NCI-H1417 (cell line): Measurements from ENCODE around the gene CYB5A.
A peak's percentile ranks its signal among the peaks of the same experiment; 100 is the strongest.

Source experiments
- DNase-seq, 3 experiments: peaks; one replicate each; lab custom pipeline; 2025; lab: John Stamatoyannopoulos, UW

CYB5A gene

GRCh38 chr18:74276609-74277008 is 15.2 kb downstream of the CYB5A start:
- no peak for DNase-seq

DNA sequence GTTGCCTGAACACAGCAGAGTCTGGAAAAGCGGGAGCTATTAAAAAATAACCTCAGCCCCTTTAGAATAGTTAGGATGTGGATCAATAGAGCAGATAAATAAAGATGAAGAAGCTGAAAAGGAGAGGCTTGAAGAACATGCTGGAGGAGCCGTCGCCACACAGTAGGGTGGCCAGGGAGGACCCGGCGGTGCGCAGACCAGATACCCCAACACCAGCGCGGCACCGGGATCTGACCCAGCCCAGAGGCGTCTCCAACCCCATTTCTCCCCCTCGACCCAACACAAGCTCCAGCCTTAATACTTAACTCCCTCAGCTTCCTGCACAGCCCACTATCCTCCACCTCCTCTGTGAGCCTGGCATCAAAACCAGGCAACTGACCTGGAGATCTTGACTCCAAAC is 16.0 kb downstream of the CYB5A start:
- DNase-seq = no peak

DNA sequence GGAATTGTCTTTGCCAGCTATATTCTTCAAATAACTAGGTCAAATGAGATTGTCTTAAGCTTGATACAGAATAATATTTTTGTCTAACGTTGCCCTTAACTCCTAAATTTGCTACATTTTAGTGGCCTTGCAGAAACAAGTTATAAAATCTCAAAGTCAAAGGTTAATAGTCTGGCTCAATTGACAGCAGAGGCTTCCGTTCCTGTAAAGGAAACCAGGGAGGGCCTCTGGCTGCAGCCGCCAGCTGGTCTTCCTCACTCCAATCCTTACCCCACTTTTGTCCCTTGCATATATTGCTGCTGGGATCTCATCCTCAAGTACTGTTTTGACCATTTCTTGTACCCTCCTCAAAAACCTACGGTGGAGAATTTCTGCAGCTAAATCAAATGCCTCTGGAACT is 17.1 kb downstream of the CYB5A start:
- DNase-seq = no peak

DNA sequence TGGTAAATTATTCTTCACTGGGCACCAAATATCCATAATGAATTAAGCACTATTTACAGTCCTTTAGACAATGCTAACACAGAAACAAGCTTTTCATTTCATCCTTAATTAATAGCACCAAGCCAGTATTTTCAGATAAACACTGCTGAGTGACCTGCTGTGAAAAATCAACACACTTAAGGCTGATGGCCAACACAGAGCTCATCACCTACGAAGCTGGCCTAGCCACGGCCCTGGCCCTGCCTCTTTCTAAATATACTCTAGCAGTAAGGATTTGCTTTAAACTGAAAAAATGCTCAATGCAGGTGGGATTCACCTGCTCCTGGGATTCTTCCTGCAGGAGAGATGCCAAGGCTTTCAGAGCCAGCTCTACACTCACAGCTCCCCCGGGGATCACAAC is 18.4 kb downstream of the CYB5A start:
- peak in 2 of 3 experiments; percentile 70 to 87 for DNase-seq

GRCh38 chr18:74271635-74272034 is 20.1 kb downstream of the CYB5A start:
- no peak for DNase-seq

- no peak for DNase-seq
These were observed 22.7 kb downstream of the CYB5A start for GRCh38 chr18:74268933-74269620.

DNA sequence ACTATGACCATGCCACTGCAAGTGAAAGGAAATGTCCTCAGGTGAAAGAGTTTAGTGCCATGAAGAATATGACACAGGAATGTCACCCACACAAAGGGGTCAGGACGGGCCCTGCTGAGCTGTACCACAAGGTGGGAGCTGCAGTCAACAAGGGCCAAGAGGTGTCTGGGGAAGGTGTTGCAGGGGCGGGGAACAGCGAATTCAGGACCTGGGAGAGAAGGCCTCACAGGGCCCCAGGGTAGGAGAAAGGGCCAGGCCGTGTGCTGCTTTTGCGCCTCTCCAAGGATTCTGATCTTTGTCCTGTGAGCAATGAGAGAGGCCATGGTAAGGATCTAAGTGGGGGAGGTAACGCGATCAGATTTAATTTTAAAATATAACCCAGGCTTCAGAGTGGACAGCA is 23.6 kb downstream of the CYB5A start:
- DNase-seq = no peak

GRCh38 chr18:74266161-74266560 is 25.6 kb downstream of the CYB5A start:
- no peak for DNase-seq

DNA sequence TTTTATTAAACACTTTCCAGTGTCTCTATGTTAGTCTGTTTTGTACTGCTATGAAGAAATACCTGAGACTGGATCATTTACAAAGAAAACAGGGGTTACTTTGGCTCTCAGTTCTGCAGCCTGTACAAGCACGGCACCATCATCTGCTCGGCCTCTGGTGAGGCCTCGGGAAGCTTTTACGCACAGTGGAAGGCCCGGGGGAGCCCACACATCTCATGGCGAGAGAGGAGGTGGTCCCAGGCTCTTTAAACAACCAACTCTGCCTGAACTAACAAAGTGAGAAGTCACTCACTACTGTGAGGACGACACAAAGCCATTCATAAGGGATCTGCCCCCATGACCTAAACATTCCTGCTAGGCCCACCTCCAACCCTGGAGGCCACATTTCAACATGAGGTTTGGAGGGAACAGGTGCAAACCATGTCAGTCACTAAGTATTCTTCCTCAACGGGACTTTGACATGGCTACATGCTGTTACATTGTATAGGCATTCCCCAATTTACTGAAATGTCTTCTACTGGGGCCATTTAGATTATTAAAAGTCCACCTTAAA is 26.1 kb downstream of the CYB5A start:
- no peak for DNase-seq

DNA sequence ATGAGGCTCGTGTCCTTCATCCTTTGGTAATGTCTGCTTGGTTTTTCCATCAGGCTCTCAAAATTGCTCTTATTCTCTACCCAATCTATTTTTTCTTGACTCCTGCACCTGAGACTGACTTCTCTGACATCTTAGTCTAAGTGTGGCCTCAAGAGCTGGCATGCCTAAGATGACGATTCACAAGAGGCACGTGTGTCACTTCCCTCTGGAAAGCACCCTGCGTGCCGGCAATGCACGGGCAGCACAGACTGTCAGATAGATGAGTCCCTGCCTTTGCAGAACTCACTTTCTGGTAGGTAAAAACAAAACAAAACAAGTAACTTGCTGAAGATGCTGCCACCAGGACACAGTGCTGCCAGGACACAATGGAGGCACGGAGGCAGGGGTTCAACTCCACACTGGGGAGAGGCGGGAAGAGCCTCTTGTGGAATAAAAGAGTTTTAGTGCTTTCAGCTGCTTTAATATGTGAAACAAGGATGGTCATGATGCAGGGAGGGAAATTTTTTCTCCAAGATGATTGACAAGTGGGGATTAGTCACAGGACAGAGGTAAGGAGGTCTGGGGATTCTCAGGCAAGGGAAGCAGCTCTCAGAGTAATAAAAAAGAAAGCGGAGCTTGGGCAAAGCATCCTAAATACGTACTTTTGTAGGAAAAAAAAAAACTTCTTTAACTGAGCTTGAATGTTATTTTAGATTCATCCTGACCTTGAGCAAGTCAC is 27.3 kb downstream of the CYB5A start:
- no peak for DNase-seq

GRCh38 chr18:74261053-74261713 is 30.6 kb downstream of the CYB5A start:
- no peak for DNase-seq

DNA sequence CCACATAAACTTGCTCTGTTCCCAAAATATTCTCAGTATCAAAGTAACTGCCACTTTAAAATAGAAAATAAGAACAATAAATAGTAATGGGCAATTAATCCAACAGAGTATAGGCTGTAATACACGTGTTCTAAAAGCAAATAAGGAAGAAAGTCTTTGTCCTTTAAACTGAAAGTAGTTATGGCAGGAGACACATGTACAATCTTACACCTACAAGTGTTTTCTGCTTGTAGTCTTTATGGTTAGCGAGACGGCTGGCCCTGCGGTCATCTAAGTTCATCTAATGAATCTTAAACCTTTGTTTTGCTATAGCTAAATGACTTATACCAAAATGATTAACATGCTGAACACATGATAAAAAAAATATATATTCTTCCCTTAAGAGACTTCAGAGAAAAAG is 32.4 kb downstream of the CYB5A start:
- DNase-seq = no peak

GRCh38 chr18:74257083-74257482 is 34.7 kb downstream of the CYB5A start:
- peak in 2 of 3 experiments; percentile 18 to 39 for DNase-seq

DNA sequence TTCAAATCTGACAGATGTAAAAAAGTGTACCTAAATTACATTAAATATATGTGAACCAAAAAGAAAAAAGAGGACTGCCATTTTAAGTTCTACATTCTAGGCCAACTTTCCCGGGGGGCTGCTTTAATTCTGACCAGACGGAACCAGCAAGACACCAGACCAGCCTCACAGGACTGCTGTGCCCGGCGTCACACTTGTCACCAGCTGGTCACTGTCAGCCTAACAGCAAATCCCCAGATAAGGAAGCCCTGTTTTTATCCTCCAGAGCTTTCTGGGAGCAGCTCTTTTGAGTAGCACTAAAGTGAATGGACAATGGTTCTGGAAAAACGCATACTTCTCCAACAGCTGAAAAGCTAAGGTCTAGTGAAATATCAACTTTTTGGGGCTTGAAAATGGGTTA is 35.6 kb downstream of the CYB5A start:
- no peak for DNase-seq

DNA sequence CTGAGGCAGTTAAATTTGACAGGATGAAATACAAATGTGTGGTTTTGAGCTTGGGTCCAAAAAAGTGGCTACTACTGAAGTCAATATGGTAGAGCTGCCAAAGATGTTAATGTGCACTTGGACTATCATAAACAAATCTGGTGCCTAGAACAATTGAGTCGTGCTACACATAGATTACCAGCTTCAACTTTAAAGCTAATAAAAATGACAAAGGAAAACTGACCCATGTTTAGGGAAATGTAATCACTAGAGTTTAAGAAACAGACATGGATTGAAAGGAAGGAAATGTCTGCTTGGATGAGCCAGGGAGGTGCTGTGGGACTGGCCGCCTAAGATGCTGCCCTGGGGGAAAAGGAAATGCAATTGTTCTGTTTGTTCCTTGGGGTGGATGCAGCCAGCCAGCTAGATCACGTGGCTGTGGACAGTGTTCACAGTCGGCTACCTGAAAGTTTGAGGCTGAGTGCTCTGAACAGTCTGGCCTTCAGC is 36.6 kb downstream of the CYB5A start:
- no peak for DNase-seq

DNA sequence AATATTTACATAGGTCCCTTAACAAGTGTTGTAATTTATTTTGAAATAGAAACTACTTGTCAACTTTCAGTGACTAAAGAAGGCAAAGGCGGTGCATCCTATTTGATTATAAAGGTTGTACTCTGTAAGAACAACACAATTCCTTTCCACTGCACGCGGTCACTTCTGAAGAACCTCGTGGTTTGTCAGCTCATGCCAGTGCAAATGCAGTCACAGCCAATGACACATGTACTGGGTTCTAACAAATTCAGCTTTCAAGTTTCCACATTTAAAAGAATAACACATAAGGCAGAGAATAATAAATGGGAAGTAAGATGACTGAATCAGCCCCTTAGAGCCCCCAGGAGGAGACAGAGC is 39.7 kb downstream of the CYB5A start:
- DNase-seq = no peak

DNA sequence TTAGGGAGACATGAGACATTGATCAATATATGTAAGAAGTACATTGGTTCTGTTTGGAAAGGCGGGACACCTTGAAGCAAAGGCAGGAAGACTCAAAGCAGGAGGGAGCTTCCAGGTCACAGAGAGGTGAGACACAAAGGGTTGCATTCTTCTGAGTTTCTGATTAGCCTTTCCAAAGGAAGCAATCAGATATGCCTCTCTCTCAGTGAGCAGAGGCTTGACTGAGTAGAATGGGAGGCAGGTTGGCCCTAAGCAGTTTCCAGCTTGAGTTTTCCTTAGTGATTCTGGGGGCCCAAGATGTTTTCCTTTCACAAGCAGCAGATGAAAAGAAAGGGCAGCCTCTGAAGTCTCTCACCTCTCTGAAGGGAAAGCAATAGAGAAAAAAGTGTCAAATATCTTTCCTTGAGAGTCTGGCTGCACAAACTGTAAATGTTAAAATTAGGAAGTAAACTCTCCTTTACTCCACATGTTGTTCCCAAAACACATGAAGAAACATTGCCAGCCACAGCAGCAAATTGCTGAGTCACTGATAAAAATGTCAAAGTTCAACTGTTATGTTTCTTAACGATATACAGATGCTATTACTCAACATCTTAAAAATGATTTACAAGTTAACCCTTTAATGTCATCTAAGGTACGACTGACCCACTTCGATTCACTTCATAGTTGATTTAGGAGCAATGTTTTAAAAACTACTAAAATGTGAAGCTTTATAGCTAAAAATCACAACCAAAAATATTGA is 40.3 kb downstream of the CYB5A start:
- no peak for DNase-seq

DNA sequence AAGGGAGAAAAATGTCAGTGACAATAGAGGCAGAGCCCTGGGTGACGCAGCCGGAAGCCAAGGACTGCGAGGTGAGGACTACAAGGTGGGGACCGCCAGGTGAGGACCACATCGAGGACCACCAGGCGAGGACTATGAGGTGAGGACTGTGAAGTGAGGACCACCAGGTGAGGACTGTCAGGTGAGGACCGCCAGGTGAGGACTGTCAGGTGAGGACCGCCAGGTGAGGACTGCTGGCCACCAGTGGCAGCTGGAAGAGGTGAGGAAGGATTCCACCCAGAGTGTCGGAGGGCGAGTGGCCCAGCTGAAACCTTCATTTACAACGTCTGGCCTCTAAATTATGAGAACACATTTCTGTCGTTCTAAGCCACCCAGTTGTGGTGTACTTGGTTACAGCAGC is 41.6 kb downstream of the CYB5A start:
- DNase-seq = no peak

DNA sequence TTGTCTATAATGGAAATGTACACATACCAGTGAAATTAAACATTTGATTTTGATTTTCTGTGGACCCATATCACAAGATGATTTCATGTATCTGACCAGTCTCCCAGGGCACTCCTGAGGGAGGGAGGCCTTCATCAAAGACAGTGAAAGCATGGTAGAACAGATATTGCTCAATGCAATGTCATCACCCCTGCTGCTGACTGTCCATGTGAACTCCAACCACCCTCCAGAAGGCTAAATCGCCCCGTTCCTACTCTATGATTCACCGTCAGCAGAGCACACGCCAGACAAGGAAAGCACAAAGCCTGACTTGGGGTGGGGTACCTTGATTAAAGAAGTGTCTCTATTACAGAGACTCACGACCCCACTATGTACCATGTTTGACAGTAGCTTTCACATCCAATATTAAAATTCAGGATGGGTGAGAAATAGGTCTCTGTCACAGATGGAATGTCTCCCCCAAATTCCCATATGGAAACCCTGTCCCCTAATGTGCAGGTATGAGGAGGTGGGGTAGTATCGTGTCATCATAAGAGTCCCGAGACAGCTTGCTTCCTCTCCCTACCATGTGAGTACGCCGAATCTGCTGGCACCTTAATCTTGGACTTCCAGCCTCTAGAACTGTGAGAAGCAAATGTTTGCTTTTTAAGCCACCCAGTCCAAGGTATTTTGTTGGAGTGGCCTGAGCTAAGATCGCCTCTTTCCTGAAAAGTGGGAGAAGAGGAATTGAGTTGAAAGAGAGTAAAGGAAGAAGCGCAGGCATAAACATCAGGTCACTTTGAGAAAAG is 42.4 kb downstream of the CYB5A start:
- DNase-seq = no peak

- no peak for DNase-seq
These were observed 43.2 kb downstream of the CYB5A start for GRCh38 chr18:74248595-74248994.

DNA sequence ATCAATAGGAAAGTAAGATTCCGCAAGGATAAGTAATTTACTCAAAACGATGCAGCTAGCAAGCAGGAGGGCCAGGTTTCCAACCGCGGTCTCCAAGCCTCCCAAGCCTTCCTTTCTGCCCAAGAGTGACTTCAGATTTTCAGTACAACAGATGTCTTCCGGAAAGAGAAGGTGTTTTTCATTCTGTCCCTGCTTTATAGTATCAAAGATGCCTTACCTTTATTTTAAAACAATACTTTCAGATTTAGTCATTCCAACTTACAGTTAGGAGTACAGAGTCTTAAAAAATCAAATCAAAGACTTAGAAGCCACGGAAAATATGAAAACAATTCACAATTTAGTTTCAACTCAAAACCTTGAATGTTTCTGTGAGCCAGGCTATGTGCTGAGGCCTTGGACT is 43.6 kb downstream of the CYB5A start:
- no peak for DNase-seq
